K562 (cell line): ENCODE measurements around the gene BCO1. TPM values are rescaled to one million over a fixed set of nuclear protein-coding genes. Genes with fewer than 3 reads are reported as not detected.

Experiments
- CCNT2 ChIP-seq: IDR thresholded peaks from 2 replicates; pipeline ENCODE4 v1.6.1; 2011; ENCODE audit warnings: borderline replicate concordance, low read depth, mild to moderate bottlenecking, moderate library complexity, mixed read lengths, low read length; ENCODE audit not compliant: insufficient read length; ENCODE audit errors: extremely low read depth
- GTF2B ChIP-seq: IDR thresholded peaks from 2 replicates; pipeline ENCODE4 v1.6.1; 2011; ENCODE audit not compliant: insufficient read length; ENCODE audit errors: extremely low read depth
- HMBOX1 ChIP-seq: sonication (generic); IDR thresholded peaks from 2 replicates; pipeline ENCODE4 v1.6.1; 2016
- KAT7 ChIP-seq: sonication (generic); formaldehyde crosslinking; IDR thresholded peaks from 2 replicates; pipeline ENCODE4 v1.8.0; 2022; ENCODE audit warnings: missing genetic modification reagents, mild to moderate bottlenecking, borderline replicate concordance
- KDM5B ChIP-seq: fragments of 200-600 bp; sonication (generic); IDR thresholded peaks from 2 replicates; pipeline ENCODE4 v1.6.1; 2012; ENCODE audit warnings: low read depth, mild to moderate bottlenecking, moderate library complexity, low read length, control low read depth, inconsistent platforms; ENCODE audit not compliant: insufficient replicate concordance
- MCM5 ChIP-seq: fragments of 450-650 bp; IDR thresholded peaks from 2 replicates; pipeline ENCODE4 v1.6.1; 2016; ENCODE audit warnings: low read depth
- NUFIP1 ChIP-seq: fragments of 450-650 bp; IDR thresholded peaks from 2 replicates; pipeline ENCODE4 v1.6.1; 2018; ENCODE audit not compliant: partially characterized antibody
- OTX1 ChIP-seq: fragments of 450-650 bp; formaldehyde crosslinking; IDR thresholded peaks from 2 replicates; pipeline ENCODE4 v1.4.0; 2022; ENCODE audit warnings: mild to moderate bottlenecking
- SMARCE1 ChIP-seq: fragments of 450-650 bp; IDR thresholded peaks from 2 replicates; pipeline ENCODE4 v1.7.1; 2016; ENCODE audit warnings: mild to moderate bottlenecking
- TSHZ1 ChIP-seq: fragments of 250-450 bp; sonication (Bioruptor Pico); IDR thresholded peaks from 2 replicates; pipeline ENCODE4 v1.4.0; 2020; ENCODE audit warnings: mild to moderate bottlenecking, moderate library complexity
- ZNF263 ChIP-seq: sonication (generic); formaldehyde crosslinking; IDR thresholded peaks from 2 replicates; pipeline ENCODE4 v1.8.0; 2022; ENCODE audit warnings: mild to moderate bottlenecking, missing genetic modification reagents, borderline replicate concordance
- ZNF407 ChIP-seq: fragments of 450-650 bp; IDR thresholded peaks from 2 replicates; pipeline ENCODE4 v1.6.1; 2016; ENCODE audit warnings: low read depth
- ZNF408 ChIP-seq: fragments of 250-450 bp; sonication (Bioruptor Pico); IDR thresholded peaks from 2 replicates; pipeline ENCODE4 v1.4.0; 2020; ENCODE audit warnings: low read depth, mild to moderate bottlenecking, moderate library complexity
- ZNF583 ChIP-seq: fragments of 250-450 bp; sonication (Bioruptor Pico); IDR thresholded peaks from 2 replicates; pipeline ENCODE4 v1.4.0; 2020
- ZNF766 ChIP-seq: fragments of 200-800 bp; sonication (Bioruptor generic); conservative IDR thresholded peaks from 2 replicates; pipeline ENCODE4 v1.6.1; 2016; ENCODE audit warnings: missing genetic modification characterization, missing compliant biosample characterization
- polyA plus RNA-seq, 8 experiments: library from polyadenylated mRNA; depleted of rRNA in 4 of 8; stranded (reverse) in 5 of 8; unstranded in 3 of 8; fragments of >200 nt; fragmentation: Nextera tagmentation in 2 of 8; fragmentation: Illumina TruSeq in 1 of 8; extraction: Ambion mirVana in 2 of 8; extraction: Trizol in 1 of 8; gene quantifications; 2 replicates each; pipeline versions ENCODE4 v1.2.1 to v1.2.3, GENCODE V29; 2011 to 2014; ENCODE audit warnings: inconsistent platforms in 1 of 8, missing spikeins in 1 of 8
- total RNA-seq, 7 experiments: library from RNA; depleted of rRNA in 6 of 7; stranded (reverse); fragments of >200 nt in 6 of 7; fragmentation: Illumina TruSeq in 2 of 7; extraction: Trizol in 2 of 7; gene quantifications; 2 replicates each; pipeline versions ENCODE4 v1.2.1 to v1.2.3, GENCODE V29; 2011 to 2021; ENCODE audit warnings: low replicate concordance in 1 of 7

BCO1 gene
- total and polyA plus RNA-seq, 9 of the 15 experiments (the other 6 are each of a cell fraction or from before 2014, with no cell fraction given): not detected

GRCh38 chr16:81189100-81189664, 49.3 kb upstream of the BCO1 start (continued):
- TF ChIP-seq TSHZ1 (CRISPR knock-in tag) (no peak), CCNT2 (no peak), ZNF407 (no peak), KAT7 (no peak), GTF2B (no peak), SMARCE1 (no peak), KDM5B (no peak), OTX1 (CRISPR knock-in tag) (no peak), ZNF583 (no peak), NUFIP1 (no peak), HMBOX1 (no peak), ZNF408 (CRISPR knock-in tag) (no peak), ZNF263 (CRISPR knock-in tag) (no peak), MCM5 (no peak), ZNF766 (CRISPR knock-in tag) (peak; percentile 30; the same call in 1 of the 2 replicates)
